Inflammatory macrophage treated with lipopolysaccharide for 4 hours (primary cell): Measurements from ENCODE around the gene SRA1.
A peak's percentile ranks its signal among the peaks of the same experiment; 100 is the strongest.

Source experiments
- DNase-seq: peaks from one replicate; pipeline ENCODE4 v3.0.0-alpha.2; 2020

The SRA1 gene

GRCh38 chr5:140570058-140570457 is 12.8 kb upstream of the SRA1 start:
- no peak for DNase-seq

DNA sequence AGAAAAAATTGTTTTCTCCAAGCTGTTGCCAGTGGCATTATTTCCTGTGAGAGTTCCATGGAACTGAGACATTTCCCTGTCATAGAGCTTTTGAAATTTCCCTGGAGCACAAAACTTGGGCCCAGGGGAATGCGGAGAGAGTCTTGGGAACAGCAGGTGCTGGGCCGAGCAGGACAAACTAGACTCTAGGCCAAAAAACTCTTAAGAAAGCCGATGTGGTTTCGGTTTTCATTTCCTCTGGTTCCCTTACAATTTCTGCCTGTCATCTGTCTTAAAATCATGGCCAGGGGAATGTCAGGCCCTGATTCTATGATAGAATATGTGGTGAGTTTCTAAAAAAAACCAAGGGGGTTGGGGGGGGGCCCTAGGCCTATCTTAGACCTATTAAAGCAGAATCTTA is 11.9 kb upstream of the SRA1 start:
- peak; percentile 80 for DNase-seq

DNA sequence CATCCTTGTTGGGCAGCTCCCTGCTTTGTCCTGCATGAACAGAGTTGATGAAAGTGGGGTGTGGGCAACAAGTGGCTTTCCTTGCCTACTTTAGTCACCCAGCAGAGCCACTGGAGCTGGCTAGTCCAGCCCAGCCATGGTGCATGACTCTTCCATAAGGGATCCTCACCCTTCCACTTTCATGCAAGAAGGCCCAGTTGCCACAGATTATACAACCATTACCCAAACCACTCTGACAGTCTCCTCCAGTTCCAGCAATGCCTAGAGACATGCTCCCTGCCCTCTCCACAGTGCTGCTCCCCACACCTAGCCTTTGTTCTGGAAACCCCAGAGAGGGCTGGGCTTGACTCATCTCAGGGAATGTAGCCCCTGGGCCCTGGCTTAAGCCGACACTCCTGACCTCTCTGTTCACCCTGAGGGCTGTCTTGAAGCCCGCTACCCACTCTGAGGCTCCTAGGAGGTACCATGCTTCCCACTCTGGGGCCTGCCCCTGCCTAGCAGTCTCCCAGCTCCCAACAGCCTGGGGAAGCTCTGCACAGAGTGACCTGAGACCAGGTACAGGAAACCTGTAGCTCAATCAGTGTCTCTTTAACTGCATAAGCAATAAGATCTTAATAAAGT is 11.3 kb upstream of the SRA1 start:
- DNase-seq = peak; percentile 54

GRCh38 chr5:140567871-140568270 is 10.6 kb upstream of the SRA1 start:
- no peak for DNase-seq

DNA sequence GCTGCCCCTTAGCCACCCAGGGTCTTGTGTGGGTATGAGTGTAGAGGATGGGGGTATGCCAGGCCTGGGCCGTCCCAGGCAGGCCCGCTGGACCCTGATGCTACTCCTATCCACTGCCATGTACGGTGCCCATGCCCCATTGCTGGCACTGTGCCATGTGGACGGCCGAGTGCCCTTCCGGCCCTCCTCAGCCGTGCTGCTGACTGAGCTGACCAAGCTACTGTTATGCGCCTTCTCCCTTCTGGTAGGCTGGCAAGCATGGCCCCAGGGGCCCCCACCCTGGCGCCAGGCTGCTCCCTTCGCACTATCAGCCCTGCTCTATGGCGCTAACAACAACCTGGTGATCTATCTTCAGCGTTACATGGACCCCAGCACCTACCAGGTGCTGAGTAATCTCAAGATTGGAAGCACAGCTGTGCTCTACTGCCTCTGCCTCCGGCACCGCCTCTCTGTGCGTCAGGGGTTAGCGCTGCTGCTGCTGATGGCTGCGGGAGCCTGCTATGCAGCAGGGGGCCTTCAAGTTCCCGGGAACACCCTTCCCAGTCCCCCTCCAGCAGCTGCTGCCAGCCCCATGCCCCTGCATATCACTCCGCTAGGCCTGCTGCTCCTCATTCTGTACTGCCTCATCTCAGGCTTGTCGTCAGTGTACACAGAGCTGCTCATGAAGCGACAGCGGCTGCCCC is 10.0 kb upstream of the SRA1 start:
- DNase-seq = no peak

- no peak for DNase-seq
Measured at GRCh38 chr5:140566665-140567064, 9.4 kb upstream of the SRA1 start.

DNA sequence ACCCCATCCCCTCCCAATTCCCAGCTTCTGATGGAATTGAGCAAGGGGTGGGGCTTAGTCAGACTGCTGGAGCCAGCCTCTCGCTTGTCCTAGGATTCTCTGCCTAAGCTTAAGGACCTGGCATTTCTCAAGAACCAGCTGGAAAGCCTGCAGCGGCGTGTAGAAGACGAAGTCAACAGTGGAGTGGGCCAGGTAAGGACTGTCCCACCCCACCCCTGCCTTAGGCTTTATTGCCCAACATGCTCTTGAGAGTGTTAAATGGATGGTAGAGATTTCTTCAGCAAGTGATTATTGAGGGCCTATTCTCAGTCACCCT is 8.5 kb upstream of the SRA1 start:
- no peak for DNase-seq

GRCh38 chr5:140565024-140565779 is 7.9 kb upstream of the SRA1 start:
- DNase-seq = no peak

DNA sequence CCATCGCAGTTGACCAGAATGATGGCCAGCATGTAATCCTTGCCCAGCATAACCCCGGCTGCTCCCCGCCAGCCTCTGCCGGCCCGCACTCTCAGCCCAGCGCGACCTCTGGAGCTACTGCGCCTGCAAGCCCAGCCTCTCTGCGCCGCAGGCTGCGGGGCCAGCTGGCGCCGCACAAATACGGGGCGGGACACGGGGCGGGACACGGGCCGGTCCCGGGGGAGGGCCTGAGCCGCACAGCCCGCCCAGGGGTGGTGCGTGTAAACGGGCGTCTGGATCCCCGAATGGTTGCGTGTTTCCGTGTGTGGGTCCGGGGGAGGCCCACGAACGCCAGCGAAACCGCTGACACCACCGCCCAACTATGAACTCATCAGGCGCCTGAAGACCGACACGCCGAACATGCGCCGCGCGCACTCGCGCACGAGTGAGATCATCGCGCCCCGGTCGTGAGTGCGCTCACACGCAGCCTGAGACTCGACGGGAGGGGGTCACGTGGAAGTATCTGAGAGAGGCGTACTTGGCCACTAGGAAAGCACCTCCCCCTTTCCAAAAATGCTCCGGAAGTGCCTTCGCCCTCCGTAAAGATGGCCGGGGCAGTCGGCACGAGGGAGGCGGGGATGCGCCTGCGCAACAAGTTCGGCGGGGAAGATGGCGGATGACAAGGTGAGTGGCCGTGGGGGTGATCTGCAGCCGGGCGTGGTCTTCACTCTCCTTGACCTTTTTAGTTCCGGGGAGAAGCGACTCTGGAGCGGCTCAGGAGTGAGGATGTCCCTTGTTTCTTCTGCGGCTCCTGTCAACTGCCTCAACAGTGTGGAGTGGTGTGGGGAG is 7.1 kb upstream of the SRA1 start, which contains the start of the genes APBB3 and SLC35A4:
Gene APBB3 (minus strand): TSS at position 403 of the 828 bp plus-strand sequence. CDS start 353 bp downstream, at position 50.
Gene SLC35A4 (plus strand): TSS at position 633 of the 828 bp plus-strand sequence. CDS start 2,342 bp downstream, outside the sequence.
- DNase-seq = peak; percentile 100

GRCh38 chr5:140563596-140563995 is 6.3 kb upstream of the SRA1 start:
- no peak for DNase-seq

- DNase-seq = no peak
Measured at GRCh38 chr5:140561753-140562523, 4.7 kb upstream of the SRA1 start.

DNA sequence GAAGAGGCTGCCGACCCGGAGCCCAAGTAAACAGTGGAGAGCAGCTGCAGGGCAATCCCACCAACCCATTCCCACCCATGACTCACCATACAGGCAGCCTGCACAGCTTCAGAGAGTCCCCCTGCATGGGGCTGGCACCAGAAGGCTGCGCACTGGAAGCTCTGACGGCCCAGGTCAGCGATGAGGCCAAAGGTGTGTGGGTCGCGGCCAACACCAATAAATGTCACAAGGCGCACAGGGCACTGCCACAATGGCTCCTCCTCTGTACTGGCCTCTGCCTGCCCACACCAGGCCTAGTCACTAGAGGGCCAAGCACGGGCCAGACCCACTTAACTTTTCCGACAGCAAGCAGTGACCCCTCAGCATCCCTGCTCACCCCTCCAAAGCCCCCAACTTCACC is 3.0 kb upstream of the SRA1 start:
- DNase-seq = no peak

- no peak for DNase-seq
Measured at GRCh38 chr5:140558542-140558941, 1.3 kb upstream of the SRA1 start.

GRCh38 chr5:140557965-140558364 is 692 bp upstream of the SRA1 start:
- DNase-seq = no peak

DNA sequence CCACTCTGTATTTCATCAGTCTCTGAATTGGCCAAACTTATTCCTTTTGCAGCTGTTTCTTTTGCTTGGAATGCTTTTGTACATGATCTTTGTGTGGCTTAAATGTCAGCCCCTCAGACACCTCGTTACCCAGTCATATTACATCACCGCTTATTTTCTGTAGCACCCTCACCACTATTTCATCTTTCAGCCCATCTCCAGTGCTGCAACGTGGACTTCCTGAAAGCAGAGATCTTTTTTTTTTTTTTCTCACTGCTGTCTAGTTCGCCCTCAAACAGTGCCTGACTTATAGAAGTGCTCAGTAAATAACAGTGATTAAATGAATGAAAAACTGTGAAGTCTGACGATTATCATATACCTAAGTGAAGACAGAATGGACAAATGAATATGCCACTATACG is 835 bp downstream of the SRA1 start:
- DNase-seq = peak; percentile 66

GRCh38 chr5:140555747-140556312 is 1.4 kb downstream of the SRA1 start:
- DNase-seq = peak; percentile 48

GRCh38 chr5:140554454-140554853 is 2.8 kb downstream of the SRA1 start:
- DNase-seq = peak; percentile 66

GRCh38 chr5:140553657-140554056 is 3.6 kb downstream of the SRA1 start:
- DNase-seq = peak; percentile 58

DNA sequence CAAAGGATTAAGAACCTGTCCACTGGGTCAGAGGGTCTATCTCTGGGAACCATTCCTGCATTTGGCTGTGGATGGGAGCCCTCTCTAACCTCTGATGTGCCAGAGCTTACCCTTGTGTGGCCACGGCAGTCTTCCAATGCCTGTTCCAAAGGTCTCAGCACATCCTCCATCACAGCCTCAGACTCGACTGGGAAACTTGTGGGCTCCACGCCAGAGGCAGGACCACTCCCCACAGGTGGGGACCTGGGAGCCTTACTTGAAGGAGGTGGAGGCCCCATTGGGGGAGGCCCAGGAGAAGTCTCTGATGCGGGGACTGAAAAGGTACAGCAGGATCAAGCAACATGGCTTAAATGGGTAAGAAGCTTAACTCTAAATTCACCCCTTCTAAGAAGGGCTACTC is 5.4 kb downstream of the SRA1 start:
- no peak for DNase-seq

DNA sequence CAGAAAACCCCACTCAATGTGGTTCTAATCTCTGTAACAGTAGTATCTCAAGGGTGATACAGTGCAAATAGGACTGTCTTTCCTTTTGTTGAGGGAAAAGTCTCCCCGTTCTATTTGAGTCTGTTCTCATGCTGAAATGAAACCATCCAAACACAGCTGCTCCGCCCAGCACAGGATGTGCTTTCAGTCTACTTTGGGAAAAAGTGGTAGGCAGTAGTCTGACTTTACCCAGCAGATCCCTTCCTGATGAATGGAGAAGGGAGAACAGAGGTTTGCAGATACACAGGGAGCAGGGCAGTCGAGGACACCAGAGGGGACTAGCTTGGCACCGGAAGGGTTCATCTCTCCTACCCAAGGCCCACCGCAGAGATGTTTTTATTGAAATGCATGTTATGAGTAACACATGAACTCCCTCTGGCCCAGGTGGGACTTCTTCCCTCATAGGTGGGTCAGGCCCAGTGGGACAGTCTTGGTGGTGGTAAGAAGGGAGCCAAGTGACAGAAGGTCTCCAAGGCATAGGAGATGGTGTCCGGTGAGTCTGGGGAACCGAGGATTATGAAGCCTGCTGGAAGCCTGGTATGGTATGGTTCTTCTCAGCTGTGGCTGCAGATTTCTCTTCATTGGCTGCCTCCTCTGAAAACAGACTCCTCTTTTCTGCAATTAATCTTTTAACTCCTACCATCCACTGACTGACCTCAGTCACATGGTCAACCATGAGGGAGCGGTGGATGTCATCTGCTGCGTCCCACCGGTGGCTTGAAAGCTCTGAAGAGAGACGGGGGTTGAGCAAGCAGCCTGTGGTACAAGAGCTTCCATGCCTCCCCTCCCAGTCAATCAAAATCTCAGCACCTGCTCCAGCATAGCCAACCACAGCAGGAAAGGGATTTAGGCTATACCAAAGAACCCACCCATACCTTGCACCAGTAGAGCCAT is 6.9 kb downstream of the SRA1 start:
- no peak for DNase-seq
